ENCODE measurements around the gene LDHD. TPM values are rescaled to one million over a fixed set of nuclear protein-coding genes. Genes with fewer than 3 reads are reported as not detected.

LDHD gene
- total and polyA plus RNA-seq, 2 of the 13 experiments (the other 11 are each of a cell fraction or from before 2014, with no cell fraction given): 9.1 to 9.8 TPM

DNA sequence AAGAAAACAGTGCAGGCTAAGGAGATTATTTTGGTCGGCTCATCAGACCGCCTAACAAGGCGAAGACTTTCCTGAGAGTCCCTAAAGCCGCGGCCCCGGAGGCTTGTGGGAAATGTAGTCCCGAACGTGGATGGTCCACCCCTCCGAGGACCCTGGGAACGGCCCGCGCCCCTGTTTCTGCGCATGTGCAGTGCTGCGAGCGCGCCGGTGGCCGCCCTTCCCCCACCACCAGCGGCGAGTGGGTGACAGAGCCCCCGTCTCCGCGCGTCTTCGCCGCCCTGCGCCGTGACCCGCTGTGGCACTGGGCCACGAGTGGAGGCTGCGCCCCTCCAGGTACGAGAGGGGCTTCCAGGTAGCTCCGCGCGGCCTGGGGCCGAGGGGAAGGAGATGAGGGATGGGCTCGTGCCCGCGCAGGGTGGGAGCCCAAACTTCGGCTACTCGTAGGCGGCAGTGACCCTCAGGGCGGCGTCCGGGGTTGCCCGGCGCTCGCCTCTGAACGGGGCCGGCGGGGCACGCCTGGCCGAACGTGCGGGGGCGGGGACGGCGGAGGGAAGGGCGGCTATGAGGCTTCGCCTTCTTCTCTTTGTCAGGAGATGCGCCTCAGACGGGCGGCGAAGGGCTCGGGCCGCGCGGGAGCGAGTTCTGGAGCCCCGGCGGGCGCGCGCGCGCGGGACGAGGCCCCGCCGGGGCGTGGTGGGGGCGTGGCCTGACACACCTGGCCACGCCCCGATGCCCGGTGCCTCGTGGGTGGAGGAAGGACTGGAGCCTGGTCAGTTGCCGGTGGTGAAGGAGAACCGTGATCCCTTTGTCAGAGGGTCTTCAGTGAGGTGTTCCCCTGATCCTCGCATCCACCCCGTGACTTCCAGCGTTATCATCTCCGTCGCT is 32.0 kb upstream of the LDHD start, which contains the start of gene ZFP1 (continued):
- TF ChIP-seq, protein P1, sequence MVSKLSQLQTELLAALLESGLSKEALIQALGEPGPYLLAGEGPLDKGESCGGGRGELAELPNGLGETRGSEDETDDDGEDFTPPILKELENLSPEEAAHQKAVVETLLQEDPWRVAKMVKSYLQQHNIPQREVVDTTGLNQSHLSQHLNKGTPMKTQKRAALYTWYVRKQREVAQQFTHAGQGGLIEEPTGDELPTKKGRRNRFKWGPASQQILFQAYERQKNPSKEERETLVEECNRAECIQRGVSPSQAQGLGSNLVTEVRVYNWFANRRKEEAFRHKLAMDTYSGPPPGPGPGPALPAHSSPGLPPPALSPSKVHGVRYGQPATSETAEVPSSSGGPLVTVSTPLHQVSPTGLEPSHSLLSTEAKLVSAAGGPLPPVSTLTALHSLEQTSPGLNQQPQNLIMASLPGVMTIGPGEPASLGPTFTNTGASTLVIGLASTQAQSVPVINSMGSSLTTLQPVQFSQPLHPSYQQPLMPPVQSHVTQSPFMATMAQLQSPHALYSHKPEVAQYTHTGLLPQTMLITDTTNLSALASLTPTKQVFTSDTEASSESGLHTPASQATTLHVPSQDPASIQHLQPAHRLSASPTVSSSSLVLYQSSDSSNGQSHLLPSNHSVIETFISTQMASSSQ (IDR thresholded peaks at IDR 0.05; ENCODE audit: low read depth): no peak; the same call in 1 of the 2 replicates
- TF ChIP-seq, protein P1 (CRISPR knock-in tag; IDR thresholded peaks at IDR 0.05; ENCODE audit: borderline replicate concordance): peak; percentile 80
- TF ChIP-seq ZNF12 (CRISPR knock-in tag; IDR thresholded peaks at IDR 0.05) (no peak), ELF3 (CRISPR knock-in tag; IDR thresholded peaks at IDR 0.05) (0 out of 2 replicates have a peak, but pooled peaks have one; percentile 35), PHF5A (CRISPR knock-in tag; IDR thresholded peaks at IDR 0.05; ENCODE audit: low read depth, unreplicated experiment) (peak; percentile 74), ZMYM3 (CRISPR knock-in tag; IDR thresholded peaks at IDR 0.05) (no peak), NFIC (IDR thresholded peaks at IDR 0.05; ENCODE audit: low read length) (no peak), ZNF746 (CRISPR knock-in tag; IDR thresholded peaks at IDR 0.05) (peak; percentile 74; the same call in 1 of the 2 replicates), SMAD3 (CRISPR knock-in tag; IDR thresholded peaks at IDR 0.05) (peak; percentile 86; the same call in 1 of the 2 replicates), ZFX (CRISPR knock-in tag; IDR thresholded peaks at IDR 0.05; ENCODE audit: low read depth) (peak; percentile 96), XRCC5 (optimal IDR thresholded peaks at IDR 0.05; ENCODE audit: low read length) (peak; percentile 80), ZSCAN30 (CRISPR knock-in tag; IDR thresholded peaks at IDR 0.05) (no peak), NONO (IDR thresholded peaks at IDR 0.05) (no peak), NONO (CRISPR knock-in tag; conservative IDR thresholded peaks at IDR 0.05) (peak; percentile 96), ZNF790 (CRISPR knock-in tag; IDR thresholded peaks at IDR 0.05; ENCODE audit: borderline replicate concordance) (no peak; the same call in 1 of the 2 replicates), PHB2 (IDR thresholded peaks at IDR 0.05; ENCODE audit: partially characterized antibody) (no peak)
- TF ChIP-seq, protein P2, sequence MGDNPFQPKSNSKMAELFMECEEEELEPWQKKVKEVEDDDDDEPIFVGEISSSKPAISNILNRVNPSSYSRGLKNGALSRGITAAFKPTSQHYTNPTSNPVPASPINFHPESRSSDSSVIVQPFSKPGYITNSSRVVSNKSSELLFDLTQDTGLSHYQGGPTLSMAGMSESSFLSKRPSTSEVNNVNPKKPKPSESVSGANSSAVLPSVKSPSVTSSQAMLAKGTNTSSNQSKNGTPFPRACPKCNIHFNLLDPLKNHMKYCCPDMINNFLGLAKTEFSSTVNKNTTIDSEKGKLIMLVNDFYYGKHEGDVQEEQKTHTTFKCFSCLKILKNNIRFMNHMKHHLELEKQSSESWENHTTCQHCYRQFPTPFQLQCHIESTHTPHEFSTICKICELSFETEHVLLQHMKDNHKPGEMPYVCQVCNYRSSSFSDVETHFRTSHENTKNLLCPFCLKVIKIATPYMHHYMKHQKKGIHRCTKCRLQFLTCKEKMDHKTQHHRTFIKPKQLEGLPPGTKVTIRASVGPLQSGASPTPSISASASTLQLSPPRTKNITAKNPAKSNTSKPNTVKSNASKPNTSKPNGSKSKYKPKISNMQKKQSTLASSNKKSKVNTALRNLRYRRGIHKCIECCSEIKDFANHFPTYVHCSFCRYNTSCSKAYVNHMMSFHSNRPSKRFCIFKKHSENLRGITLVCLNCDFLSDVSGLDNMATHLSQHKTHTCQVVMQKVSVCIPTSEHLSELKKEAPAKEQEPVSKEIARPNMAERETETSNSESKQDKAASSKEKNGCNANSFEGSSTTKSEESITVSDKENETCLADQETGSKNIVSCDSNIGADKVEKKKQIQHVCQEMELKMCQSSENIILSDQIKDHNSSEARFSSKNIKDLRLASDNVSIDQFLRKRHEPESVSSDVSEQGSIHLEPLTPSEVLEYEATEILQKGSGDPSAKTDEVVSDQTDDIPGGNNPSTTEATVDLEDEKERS (CRISPR knock-in tag; IDR thresholded peaks at IDR 0.05): peak; percentile 97
- TF ChIP-seq, protein P3, sequence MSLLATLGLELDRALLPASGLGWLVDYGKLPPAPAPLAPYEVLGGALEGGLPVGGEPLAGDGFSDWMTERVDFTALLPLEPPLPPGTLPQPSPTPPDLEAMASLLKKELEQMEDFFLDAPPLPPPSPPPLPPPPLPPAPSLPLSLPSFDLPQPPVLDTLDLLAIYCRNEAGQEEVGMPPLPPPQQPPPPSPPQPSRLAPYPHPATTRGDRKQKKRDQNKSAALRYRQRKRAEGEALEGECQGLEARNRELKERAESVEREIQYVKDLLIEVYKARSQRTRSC (CRISPR knock-in tag; IDR thresholded peaks at IDR 0.05; ENCODE audit: low read depth): no peak
- TF ChIP-seq, protein P4, sequence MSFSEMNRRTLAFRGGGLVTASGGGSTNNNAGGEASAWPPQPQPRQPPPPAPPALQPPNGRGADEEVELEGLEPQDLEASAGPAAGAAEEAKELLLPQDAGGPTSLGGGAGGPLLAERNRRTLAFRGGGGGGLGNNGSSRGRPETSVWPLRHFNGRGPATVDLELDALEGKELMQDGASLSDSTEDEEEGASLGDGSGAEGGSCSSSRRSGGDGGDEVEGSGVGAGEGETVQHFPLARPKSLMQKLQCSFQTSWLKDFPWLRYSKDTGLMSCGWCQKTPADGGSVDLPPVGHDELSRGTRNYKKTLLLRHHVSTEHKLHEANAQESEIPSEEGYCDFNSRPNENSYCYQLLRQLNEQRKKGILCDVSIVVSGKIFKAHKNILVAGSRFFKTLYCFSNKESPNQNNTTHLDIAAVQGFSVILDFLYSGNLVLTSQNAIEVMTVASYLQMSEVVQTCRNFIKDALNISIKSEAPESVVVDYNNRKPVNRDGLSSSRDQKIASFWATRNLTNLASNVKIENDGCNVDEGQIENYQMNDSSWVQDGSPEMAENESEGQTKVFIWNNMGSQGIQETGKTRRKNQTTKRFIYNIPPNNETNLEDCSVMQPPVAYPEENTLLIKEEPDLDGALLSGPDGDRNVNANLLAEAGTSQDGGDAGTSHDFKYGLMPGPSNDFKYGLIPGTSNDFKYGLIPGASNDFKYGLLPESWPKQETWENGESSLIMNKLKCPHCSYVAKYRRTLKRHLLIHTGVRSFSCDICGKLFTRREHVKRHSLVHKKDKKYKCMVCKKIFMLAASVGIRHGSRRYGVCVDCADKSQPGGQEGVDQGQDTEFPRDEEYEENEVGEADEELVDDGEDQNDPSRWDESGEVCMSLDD (CRISPR knock-in tag; IDR thresholded peaks at IDR 0.05; ENCODE audit: borderline replicate concordance): peak; percentile 51; the same call in 1 of the 2 replicates
